Activated CD8-positive, alpha-beta memory T cell treated with anti-CD3 and anti-CD28 coated beads, Interleukin-2, amount 50 U/mL, for 4 hours (primary cell): ENCODE results near the gene DNM2.
A peak's percentile ranks its signal among the peaks of the same experiment; 100 is the strongest.
"Not testable (repeated sequence)": the region's sequence is repeated elsewhere in the genome, so short reads cannot be mapped to it uniquely, and the experiment has no call there.

Experiments used
- DNase-seq: peaks from one replicate; pipeline ENCODE4 v3.0.0-alpha.2; 2020

DNM2 gene

DNA sequence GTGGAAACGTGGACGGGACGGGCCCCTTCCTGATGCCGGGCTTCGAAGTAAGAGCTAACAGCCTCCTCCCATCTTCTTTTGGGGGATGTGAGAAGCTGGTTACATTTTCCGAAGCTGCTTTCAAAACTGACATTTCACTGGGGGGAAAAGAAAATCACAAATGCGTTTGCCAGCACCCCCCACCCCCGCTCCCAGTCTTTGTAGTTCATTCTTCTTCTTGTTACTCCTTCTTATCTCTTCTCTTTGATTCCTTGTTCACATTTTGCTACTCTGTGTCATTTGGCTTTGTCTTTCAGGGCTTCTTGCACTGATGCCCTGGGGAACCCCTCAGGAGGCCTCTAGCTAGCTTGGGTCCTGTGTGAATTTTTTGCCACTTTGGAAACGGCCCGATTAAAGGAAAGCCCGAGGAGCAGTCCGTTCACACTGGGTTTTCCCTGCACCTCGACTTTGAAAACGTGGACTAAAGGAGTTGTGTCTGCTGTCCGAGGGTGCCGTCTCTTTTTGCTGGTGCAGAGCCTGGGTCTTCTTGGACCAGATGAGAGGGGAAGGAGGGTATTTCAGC lies 154.7 kb downstream of the DNM2 start:
- peak; percentile 50 for DNase-seq

DNA sequence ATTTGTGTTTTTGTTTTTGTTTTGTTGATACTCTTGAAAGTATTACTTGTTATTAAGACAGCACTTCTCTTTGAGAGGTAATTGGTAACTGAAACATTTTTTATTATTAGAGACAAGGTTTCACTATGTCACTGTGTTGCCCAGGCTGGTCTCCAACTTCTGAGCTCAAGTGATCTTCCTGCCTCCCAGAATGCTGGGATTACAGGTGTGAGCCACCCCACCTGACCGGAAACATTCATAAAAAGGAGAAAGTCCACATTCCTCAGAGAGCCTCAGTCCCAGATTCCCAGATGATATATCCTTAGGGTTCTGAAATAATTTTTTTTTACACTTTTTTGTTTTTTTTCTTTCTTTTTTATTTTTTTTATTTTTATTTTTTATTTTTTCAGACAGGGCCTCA lies 156.1 kb downstream of the DNM2 start:
- DNase-seq = no peak

DNA sequence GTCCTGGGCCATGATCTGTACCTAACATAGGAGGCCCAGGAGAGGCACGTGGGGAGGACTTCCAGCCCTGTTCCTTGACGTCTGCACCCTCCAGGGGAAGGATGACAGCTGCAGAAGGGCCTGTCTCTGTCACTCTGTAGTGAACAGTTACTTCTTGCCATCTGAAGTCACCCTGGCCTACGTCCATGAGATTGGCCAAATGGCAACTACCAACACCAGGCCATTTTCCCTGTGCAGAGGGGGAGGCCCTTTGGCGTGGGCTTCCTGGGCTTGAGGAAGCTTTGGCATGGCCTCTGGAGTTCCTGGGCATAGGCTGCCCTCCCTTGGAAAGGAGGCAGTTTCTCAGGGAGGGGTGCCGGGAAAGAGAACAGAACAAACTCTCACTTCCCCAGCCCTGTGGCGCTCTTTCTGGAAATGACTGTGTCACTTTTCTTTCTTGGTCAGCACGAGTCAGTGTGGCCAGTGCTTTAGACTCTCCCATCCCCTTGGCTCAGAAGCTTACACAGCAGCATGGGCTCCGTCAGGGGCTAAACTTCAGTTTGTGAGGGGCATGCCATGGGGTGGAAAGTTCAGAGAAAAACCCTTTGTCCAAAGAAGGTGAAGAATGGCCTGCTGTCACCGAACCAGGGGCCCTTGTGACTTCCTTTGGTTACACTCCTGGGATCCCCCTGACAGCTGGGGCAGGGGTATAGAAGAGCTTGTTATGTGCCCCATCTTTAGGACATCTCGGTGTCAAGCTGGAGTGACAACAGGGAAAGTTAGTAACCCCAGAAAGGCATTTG lies 158.8 kb downstream of the DNM2 start:
- DNase-seq = no peak

DNA sequence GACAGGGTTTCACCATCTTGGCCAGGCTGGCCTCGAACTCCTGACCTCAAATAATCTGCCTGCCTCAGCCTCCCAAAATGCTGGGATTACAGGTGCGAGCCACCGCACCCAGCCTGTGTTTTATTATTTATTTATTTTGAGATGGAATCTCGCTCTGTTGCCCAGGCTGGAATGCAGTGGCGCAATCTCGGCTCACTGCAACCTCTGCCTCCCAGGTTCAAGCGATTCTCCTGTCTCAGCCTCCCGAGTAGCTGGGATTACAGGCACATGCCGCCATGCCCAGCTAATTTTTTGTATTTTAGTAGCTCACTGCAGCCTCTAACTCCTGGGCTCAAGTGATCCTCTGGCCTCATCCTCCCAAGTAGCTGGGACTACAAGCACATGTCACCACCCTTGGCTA lies 159.7 kb downstream of the DNM2 start:
- DNase-seq = not testable (repeated sequence)

DNA sequence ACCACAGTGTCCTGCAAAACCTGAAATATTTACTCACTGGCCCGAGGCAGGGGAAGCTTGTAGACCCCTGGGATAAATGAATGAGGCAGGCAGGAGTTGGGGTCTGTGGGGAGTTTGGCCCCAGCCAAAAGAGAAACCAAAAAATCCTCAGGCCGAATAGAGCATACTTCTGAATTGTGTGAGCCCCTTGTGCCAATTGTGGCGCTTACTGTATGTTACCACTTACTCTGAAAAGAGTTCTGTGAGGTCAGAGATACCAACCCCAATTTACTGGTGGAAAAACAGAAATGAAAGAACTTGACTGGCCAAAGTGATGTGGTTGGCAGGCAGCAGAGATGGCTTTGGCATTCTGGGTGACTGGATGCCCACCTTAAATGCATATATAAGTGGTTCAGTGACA lies 160.4 kb downstream of the DNM2 start:
- DNase-seq = no peak
